Ramos (cell line): ENCODE data around the gene GUCY2F.

ENCODE experiments used
- in situ Hi-C: fragments of 300-500 bp; cut with MboI; formaldehyde crosslinking; loops from one replicate; pipeline ENCODE4 v1.14.3; 2022; ENCODE audit warnings: low sequenced_read_pairs; ENCODE audit not compliant: unreplicated experiment

GUCY2F gene

GRCh38 chrX:109481986-109482385 lies at the start of gene GUCY2F:
Gene GUCY2F (minus strand): TSS chrX:109482086. CDS start chrX:109475936, 6,150 bp downstream.
- in situ Hi-C loops: loop anchor here (10.0 to 25.0 kb wide), 2 partner anchors 153 to 405 kb away; no protein-coding TSS in a partner anchor

GRCh38 chrX:109519001-109519400 lies 37.1 kb upstream of the GUCY2F start:
- in situ Hi-C loops: no loop called here

DNA sequence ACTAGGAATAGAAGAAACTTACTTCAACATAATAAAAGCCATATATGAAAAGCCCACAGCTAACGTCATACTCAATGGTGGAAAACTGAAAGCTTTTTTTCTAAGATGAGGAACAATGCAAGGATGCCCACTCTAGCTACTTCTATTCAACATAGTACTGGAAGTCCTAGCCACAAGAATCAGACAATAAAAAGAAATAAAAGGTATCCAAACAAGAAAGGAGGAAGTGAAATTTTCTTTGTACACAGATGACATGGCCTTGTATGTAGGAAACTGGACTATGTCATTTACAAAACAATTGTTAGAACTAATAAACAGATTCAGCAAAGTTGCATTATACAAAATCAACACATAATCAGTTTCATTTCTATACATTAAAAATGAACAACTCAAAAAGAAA lies 29.2 kb upstream of the GUCY2F start:
- in situ Hi-C loops: no loop called here

GRCh38 chrX:109508915-109509314 lies 27.0 kb upstream of the GUCY2F start:
- in situ Hi-C loops: no loop called here

DNA sequence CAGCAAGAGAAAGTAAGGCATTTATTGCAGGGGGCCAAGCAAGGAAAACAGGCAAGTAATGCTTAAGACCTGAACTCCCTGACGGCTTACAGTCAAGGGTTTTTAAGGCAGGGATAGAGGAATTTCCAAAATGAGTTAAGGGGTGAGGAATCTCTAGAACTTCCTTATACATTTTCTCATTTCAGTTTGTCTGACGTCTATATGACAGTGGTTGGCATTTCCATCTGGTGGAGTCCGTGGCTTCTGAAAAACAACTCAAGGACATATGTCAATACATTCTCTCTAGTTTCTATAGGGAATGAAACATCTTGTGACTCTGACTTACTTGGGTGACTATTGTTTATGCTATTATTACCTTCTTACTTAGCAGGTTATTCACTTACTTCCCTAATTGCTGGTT lies 19.3 kb upstream of the GUCY2F start:
- in situ Hi-C loops: no loop called here

DNA sequence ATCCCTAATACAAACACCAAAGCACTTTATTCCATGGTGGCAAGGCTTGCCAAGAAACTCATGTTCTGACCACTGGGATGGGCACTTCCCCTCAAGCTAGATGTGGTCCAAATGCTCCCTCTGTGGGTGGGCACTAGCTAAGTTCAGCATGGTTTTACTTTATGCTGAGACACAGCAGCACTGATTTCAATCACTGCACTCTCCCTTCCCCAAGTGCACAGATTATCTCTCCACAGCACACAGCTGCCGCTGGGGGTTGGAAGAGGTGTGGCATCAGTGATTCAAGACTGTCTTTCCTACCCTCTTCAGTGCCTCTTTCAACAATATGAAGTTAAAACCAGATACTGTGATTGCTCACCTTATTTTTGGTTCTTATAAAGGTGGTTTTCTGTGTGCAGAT lies 16.5 kb upstream of the GUCY2F start:
- in situ Hi-C loops: loop anchor here (25.0 kb wide), 1 partner anchor 389 kb away; no protein-coding TSS in a partner anchor

GRCh38 chrX:109489174-109489573 lies 7.3 kb upstream of the GUCY2F start:
- in situ Hi-C loops: loop anchor here (10.0 to 25.0 kb wide), 2 partner anchors 146 to 398 kb away; no protein-coding TSS in a partner anchor

DNA sequence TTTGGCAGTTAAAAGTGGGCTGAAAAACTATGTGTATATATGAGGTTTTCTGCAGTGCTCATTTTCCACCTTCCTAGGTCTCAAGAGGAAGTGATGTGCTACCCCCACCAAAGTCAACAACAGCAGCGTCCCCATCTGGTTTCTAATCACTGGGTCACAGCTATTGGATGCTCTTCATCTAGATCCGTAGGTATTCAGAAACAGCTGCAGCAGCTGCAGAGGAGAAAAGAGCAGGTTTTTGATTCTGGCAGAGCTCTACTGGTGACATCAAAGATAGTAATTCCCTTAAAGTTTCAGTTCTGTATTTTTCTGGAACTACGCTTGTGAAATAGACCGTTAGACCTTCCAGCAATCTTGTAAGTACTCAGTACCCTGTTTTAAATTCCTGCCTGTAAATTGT lies 5.8 kb upstream of the GUCY2F start:
- in situ Hi-C loops: loop anchor here (10.0 to 25.0 kb wide), 2 partner anchors 147 to 400 kb away; no protein-coding TSS in a partner anchor

DNA sequence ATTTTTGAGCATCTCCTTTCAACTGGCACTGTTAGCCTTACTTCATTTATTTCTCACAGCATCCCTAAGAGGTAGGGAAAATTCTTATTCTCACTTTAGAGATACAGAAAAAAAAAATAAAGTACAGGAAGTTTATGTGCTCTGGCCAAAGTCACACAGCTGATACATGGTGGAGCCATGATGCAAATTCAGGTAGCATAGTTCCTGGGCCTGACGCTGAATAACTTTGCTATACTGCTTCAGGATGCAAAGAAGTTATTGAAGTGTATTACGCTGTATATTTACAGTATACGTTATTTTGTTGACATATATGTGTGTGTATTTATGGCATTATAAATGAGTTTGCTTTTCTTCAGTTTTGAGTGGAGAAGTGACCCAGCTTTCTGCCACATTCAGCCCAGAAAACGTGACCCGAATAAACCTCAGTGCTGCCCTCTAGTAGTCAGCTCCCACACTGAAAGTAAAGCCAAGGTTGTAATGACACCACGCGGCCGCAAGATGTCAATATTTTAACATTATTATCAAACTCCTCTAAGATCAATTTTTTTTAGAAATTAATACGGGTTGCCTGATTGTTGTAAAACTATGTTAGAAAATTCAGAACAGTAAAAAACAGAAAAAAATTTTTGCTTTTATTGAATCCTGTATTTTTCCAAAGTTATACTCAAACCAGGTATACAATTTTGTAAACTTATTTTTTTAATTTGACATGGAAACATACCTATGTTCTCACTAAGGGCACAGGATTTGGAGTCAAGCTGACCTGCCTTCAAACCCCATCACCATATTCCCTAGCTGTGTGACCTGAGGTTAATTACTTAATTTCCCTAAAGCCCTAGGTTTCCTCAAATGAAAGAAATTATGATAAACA lies 3.8 kb upstream of the GUCY2F start:
- in situ Hi-C loops: loop anchor here (10.0 to 25.0 kb wide), 2 partner anchors 149 to 402 kb away; no protein-coding TSS in a partner anchor

GRCh38 chrX:109484886-109485285 lies 3.0 kb upstream of the GUCY2F start:
- in situ Hi-C loops: loop anchor here (10.0 to 25.0 kb wide), 2 partner anchors 150 to 402 kb away; no protein-coding TSS in a partner anchor

DNA sequence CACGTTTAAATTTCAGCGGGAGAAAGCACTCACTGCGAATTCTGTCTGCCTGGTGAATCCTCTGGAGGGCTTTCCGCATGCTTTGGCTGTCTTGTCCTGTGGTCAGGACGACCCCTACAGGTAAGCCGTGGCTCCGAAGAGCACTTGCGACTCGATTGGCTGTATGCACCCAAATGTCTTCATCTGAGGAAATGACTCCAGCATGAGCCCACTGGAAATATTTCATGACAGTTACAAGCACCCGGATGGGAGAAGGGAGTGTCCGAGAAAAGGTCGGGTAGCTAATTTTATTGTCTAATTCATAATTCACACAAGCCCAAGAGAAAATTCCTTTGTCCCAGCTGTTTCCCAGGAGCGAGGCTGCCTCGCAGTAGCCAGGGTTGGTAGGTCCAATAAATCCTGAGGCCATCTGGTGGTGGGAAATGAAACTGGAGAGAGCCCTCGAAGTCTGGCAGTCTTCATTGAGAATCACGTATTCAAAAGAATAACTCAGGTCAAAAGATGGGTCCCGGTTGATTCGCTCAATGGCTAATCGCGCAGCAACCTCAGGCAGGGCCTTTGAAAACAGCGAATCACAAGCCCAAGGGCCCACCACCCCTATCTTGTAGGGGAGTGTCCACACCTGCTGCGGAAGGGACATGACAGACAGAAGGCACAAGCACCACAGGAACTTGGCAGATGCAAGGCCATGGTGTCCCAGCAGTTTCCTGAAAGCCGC lies 6.6 kb downstream of the GUCY2F start:
- in situ Hi-C loops: loop anchor here (25.0 kb wide), 1 partner anchor 412 kb away; no protein-coding TSS in a partner anchor

DNA sequence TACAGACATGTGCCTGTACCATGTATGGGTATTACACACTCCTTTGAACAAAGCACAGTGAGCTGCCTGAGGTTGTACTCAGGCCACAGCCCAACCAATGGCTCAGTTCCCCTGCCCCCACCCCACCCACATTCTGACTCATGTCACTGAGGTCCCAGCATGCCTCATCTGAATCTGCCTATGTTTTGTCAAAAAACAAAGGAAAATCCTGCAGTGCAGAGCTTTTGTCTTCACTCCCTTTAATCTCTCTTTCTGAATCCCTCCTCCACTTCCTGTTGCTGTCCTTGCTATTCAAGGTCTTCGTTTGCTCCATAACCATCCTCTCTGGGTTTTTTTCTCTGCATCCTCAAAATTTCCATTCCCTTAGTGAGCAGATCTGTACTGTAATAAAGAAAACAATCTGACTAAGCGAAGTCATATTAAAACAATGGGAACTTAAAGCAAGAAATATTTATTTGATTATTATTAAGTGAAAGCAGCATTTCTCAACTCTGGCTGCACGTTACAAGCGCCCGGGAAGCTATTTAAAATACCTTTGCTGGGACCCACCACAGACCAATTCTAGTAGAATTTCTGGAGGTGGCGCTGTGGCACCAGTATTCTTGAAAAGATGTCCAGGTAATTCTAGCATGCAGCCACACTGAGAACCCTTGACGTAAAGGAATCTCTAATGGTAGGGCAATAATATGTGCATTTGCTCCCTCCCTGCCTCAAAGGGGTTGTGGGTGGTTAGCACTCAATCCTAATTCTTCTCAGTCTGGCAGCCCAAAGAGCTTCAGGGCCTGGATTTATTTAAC lies 8.7 kb downstream of the GUCY2F start:
- in situ Hi-C loops: no loop called here

DNA sequence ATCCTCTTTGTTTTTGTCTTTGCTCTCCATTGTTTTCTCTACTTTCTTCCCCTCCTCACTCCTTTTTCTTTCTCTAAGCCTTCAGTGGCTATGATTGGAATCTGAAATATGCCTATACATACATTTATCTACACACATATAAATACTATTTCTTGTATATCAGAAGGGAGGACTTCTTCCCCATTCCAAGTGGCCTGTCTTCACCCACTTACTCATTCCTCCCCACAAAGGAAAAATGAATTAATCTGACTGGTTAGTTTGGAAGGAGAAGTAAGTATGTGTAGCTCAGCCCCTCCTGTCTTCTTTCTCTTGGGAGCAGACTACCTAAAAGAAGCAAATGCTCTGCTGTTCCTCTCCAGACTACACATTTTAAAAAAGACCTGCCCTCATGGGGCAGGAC lies 17.7 kb downstream of the GUCY2F start:
- in situ Hi-C loops: no loop called here

GRCh38 chrX:109463784-109464183 lies 18.1 kb downstream of the GUCY2F start:
- in situ Hi-C loops: no loop called here

DNA sequence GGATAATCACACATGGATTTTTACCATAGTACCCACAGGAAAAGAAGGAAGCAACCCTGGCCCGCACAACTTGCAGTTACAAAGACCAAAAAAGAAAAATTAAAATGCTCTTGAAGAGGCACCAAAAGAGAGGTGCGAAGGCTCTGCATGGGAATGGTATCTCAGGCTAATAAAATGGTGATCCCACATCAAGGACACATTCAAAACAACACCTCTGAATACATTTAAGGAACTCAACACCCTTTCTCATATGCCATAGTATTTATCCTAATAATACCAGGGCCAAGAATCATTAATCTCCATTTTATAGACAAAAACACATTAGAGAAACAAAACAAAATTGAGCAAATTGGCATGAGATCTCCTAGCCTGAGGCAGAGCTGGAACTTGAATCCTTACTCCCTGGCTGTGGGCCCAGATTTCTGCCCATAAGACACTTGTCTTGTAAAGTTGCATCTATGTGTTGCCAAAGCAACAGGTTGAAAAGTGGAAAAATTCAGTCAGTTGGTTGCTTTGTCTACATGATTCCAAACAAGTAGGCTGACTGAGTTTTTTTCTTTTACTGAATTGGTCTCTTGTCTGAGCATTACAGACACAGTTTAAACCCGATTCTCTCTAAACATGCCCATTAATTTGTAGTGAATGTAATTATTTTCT lies 33.5 kb downstream of the GUCY2F start:
- in situ Hi-C loops: no loop called here

GRCh38 chrX:109441266-109441665 lies 40.6 kb downstream of the GUCY2F start:
- in situ Hi-C loops: no loop called here

DNA sequence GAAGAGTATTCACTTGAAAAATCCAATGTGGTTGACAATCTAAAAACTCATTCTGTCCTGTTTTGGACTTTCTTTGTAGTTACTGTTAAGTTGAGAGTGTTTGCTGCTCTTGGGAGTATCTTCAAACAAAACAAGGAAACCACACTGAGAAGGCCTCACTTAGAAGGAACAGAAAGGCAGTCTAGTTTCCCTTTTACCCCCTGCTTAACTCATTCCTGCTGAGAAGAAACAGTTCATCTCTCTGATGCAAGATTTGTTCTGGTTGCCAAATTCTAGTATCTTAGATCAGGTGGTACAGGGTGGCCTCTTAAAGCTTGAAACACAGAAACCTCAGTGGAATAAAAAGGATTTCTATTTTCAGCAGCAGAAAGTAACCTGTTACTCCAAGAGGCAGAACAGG lies 41.4 kb downstream of the GUCY2F start:
- in situ Hi-C loops: no loop called here

GRCh38 chrX:109409181-109409580 lies 72.7 kb downstream of the GUCY2F start:
- in situ Hi-C loops: no loop called here

DNA sequence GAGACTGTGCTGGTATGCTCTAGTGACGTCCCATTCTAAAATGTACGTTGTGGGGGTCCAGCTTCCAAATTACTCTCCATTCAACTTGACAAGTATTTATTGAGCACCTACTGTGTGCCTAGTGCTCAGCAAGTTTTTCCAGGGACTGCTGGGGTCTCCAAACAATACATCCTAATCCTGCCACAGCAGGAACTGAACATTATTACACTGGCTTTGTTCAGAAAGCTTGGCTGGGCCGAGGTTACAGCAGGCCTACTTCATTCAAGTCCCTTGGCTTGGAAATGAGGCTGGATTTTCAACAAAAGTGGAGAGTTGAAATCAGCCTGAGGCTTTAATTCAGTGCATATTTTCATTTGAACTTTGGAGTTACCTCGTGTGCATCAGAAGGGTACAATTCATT lies 78.0 kb downstream of the GUCY2F start:
- in situ Hi-C loops: no loop called here

DNA sequence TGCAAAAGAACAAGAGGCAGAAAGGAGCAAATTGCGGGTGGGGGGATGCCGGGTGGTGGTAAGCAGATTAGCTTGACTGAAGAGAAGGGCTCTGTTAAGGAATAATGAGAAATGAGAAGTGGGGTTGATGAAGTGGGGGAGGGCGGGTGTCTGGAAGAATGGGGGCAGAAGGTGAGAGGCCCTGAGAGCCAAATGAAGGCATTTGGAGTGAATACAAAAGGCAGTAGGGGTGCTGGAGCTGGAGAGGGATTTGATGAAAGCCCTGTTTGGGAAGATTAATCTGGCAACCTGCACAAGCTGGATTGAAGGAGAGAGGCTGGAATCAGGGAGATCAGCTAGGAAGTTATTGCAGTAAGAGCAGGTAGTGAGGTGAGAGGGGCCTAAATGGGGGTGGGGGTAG lies 82.1 kb downstream of the GUCY2F start:
- in situ Hi-C loops: no loop called here
